Ascending aorta (tissue), 2 donors: ENCODE data around the gene CACNG4. TPM values are rescaled to one million over a fixed set of nuclear protein-coding genes. Genes with fewer than 3 reads are reported as not detected.
A peak's percentile ranks its signal among the peaks of the same experiment; 100 is the strongest.

ENCODE experiments used
- DNase-seq, 2 donors: peaks; one replicate each; pipeline ENCODE4 v3.0.0-alpha.2; 2019; ENCODE audit warnings: low spot score in 2 of 2
- H3K27ac ChIP-seq, 2 donors: fragments of 200-600 bp; sonication (generic); one replicate each; pipeline ENCODE4 v1.5.1; 2016 to 2017; ENCODE audit warnings: mild to moderate bottlenecking in 1 of 2
- H3K27me3 ChIP-seq: fragments of 200-600 bp; sonication (generic); one replicate; pipeline ENCODE4 v1.5.1; 2017
- H3K36me3 ChIP-seq, 2 donors: fragments of 200-600 bp; sonication (generic); one replicate each; pipeline ENCODE4 v1.5.1; 2016
- H3K4me1 ChIP-seq, 2 donors: fragments of 200-600 bp; sonication (generic); one replicate each; pipeline ENCODE4 v1.5.1; 2016 to 2017; ENCODE audit warnings: mild to moderate bottlenecking in 1 of 2
- H3K4me3 ChIP-seq, 2 donors: fragments of 200-600 bp; sonication (generic); one replicate each; pipeline ENCODE4 v1.5.1; 2016 to 2017; ENCODE audit warnings: mild to moderate bottlenecking in 1 of 2
- H3K9me3 ChIP-seq, 2 donors: fragments of 200-600 bp; sonication (generic); one replicate each; pipeline ENCODE4 v1.5.1; 2016
- CTCF ChIP-seq, 3 experiments: fragments of 200-600 bp in 2 of 3; fragments of 450-650 bp in 1 of 3; sonication (generic) in 2 of 3; IDR thresholded peaks; one replicate each; pipeline ENCODE4 v1.5.1; 2016 to 2019; ENCODE audit warnings: antibody characterized with exemption in 3 of 3, mild to moderate bottlenecking in 1 of 3, moderate library complexity in 1 of 3
- intact Hi-C: fragments of 100-400 bp; cut with DNase I; formaldehyde crosslinking; loops from one replicate; pipeline ENCODE4 v1.15.1; 2023
- total RNA-seq: library from RNA; depleted of rRNA; stranded (reverse); fragments of >200 nt; gene quantifications from one replicate; pipeline ENCODE4 v1.1.0, GENCODE V29; 2016

CACNG4 gene
- total RNA-seq, 1 donor from 2014 or later: not detected

GRCh38 chr17:67055041-67055443 is 90.5 kb downstream of the CACNG4 start:
- intact Hi-C loops: no loop called here
- TF ChIP-seq CTCF (IDR thresholded peaks at IDR 0.05): no peak
- Histone ChIP-seq H3K27ac (no peak overlapping the region), H3K4me3 (no peak overlapping the region), H3K27me3 (no peaks in the 10 kb centered on the region), H3K36me3 (no peaks in the 10 kb centered on the region), H3K4me1 (no peaks in the 10 kb centered on the region), H3K9me3 (no peaks in the 10 kb centered on the region)
- DNase-seq: peak in 1 of 2 donors; percentile 39

GRCh38 chr17:67055811-67056745 is 91.6 kb downstream of the CACNG4 start:
- H3K27me3 ChIP-seq: no peaks in the 10 kb centered on the region
- intact Hi-C loops: no loop called here

GRCh38 chr17:67056746-67057490 is 92.4 kb downstream of the CACNG4 start:
- H3K27me3 ChIP-seq: no peaks in the 10 kb centered on the region
- H3K4me3 ChIP-seq: no peak overlapping the region
- H3K36me3 ChIP-seq: no peaks in the 10 kb centered on the region
- intact Hi-C loops: no loop called here
- TF ChIP-seq CTCF (IDR thresholded peaks at IDR 0.05): no peak
- no peak overlapping the region for H3K27ac ChIP-seq
- no peaks in the 10 kb centered on the region for H3K9me3 ChIP-seq
- peak in 1 of 2 donors; percentile 19 for DNase-seq
- H3K4me1 ChIP-seq: no peaks in the 10 kb centered on the region

More at GRCh38 chr17:67055811-67056745, 91.6 kb downstream of the CACNG4 start:
- no peak overlapping the region for H3K4me3 ChIP-seq
- no peaks in the 10 kb centered on the region for H3K4me1 ChIP-seq
- no peak overlapping the region for H3K27ac ChIP-seq
- TF ChIP-seq CTCF (IDR thresholded peaks at IDR 0.05): no peak
- DNase-seq: peak in 1 of 2 donors; percentile 52
- no peaks in the 10 kb centered on the region for H3K36me3 ChIP-seq
- H3K9me3 ChIP-seq: no peaks in the 10 kb centered on the region

GRCh38 chr17:67058036-67058435 is 93.5 kb downstream of the CACNG4 start:
- Histone ChIP-seq H3K4me1 (no peaks in the 10 kb centered on the region), H3K9me3 (no peaks in the 10 kb centered on the region), H3K36me3 (no peaks in the 10 kb centered on the region), H3K27ac (no peak overlapping the region), H3K4me3 (no peak overlapping the region), H3K27me3 (no peaks in the 10 kb centered on the region)
- no peak for TF ChIP-seq CTCF (IDR thresholded peaks at IDR 0.05)
- DNase-seq: no peak
- intact Hi-C loops: no loop called here

- peak in 1 of 2 donors; percentile 34 for DNase-seq
- H3K4me3 ChIP-seq: no peak overlapping the region
- no peaks in the 10 kb centered on the region for H3K27me3 ChIP-seq
- intact Hi-C loops: no loop called here
- no peak overlapping the region for H3K27ac ChIP-seq
- H3K4me1 ChIP-seq: no peaks in the 10 kb centered on the region
- no peaks in the 10 kb centered on the region for H3K9me3 ChIP-seq
- TF ChIP-seq CTCF (IDR thresholded peaks at IDR 0.05): no peak
- no peaks in the 10 kb centered on the region for H3K36me3 ChIP-seq
These were observed 94.9 kb downstream of the CACNG4 start for GRCh38 chr17:67059372-67059771.
